Stimulated activated CD4-positive, alpha-beta T cell treated with anti-CD3 and anti-CD28 coated beads, Interleukin-4, amount 100 ng/mL, for 24 hours (primary cell): ENCODE measurements around the gene SNTA1.
"Not testable (repeated sequence)": the region's sequence is repeated elsewhere in the genome, so short reads cannot be mapped to it uniquely, and the experiment has no call there.

Source experiments
- DNase-seq: peaks from one replicate; pipeline ENCODE4 v3.0.0-alpha.2; 2020

SNTA1 gene

GRCh38 chr20:33389326-33389725 is 54.2 kb downstream of the SNTA1 start:
- DNase-seq: not testable (repeated sequence)

DNA sequence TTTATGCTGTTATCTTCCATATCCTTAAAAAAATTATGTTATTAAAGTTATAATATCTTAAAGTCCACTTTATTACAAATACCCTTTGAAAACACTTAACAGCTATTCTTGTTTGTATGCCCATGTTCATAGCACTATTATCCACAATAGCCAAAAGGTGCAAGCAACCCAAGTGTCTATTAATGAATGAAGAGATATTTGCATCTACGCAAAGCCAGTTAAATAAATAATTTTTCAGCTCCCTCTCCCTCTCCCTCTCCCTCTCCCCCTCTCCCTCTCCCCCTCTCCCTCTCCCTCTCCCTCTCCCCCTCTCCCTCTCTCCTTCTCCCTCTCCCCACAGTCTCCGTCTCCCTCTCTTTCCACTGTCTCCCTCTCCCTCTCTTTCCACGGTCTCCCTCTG is 55.3 kb downstream of the SNTA1 start:
- no peak for DNase-seq

- no peak for DNase-seq
Observed at GRCh38 chr20:33387177-33387576, 56.4 kb downstream of the SNTA1 start.

DNA sequence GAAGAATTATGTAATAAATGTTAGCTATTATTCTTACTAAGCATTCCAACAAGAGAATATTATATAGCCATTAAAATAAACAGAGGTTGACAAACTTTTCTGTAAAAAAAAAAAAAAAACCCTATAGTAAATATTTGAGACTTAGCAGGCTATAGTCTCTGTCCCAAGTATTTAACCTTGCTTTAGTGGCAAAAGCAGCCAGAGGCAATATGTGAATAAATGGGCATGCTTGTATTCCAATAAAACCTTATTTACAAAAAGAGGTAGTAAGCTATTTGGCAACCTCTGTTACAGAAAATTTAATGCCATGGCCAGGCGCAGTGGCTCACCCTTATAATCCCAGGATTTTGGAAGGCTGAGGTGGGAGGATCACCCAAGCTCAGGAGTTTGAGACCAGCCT is 56.9 kb downstream of the SNTA1 start:
- DNase-seq: no peak

DNA sequence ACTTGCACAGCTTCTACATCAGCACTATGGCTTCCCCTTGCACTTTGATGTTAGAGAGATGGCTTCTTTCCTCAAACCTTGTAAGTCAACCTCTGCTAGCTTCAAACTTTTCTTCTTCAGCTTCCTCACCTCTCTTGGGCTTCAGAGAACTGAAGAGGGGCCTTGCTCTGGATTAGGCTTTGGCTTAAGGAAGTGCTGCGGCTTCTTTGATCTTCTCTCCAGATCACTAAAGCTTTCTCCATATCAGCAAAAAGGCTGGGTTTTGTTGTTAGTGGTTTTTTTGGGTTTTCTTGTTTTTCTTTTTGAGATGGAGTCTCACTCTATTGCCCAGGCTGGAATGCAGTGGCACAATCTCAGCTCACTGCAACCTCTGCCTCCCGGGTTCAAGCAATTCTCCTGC is 66.2 kb downstream of the SNTA1 start:
- DNase-seq: no peak

GRCh38 chr20:33373735-33374605 is 69.6 kb downstream of the SNTA1 start:
- no peak for DNase-seq

DNA sequence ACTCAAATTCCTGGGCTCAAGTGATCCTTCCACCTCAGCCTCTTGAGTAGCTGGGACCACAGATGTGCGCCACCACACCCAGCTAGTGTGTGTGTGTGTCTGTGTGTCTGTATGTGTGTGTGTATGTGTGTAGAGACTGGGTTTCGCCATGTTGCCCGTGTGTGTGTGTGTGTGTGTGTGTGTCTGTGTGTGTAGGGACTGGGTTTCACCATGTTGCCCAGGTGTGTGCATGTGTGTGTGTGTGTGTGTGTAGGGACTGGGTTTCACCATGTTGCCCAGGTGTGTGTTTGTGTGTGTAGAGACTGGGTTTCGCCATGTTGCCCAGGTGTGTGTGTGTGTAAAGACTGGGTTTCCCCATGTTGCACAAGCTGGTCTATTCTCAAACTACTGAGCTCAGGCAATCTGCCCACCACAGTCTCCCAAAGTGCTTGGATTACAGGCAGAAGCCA is 70.5 kb downstream of the SNTA1 start:
- DNase-seq: no peak

DNA sequence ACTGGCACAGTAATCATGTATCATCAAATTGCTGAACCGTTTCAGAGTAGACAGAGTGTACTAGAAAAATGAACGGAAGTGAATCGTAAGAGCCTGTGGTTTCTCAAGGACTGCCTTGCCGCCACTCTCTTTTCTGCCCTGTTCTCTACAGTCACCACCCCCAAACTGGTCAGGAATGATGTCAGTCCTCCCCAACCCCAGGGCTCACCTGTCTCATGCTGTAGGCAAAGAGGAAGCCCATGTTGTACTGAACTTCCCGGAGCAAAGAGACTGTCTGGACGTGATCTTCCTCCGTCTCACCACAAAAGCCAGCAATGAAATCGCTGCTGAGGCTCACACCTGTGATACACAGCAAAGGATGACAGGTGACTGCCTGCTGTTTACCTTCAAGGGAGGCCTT is 73.3 kb downstream of the SNTA1 start:
- DNase-seq: peak; percentile 43

- no peak for DNase-seq
Observed at GRCh38 chr20:33362898-33363297, 80.7 kb downstream of the SNTA1 start.

DNA sequence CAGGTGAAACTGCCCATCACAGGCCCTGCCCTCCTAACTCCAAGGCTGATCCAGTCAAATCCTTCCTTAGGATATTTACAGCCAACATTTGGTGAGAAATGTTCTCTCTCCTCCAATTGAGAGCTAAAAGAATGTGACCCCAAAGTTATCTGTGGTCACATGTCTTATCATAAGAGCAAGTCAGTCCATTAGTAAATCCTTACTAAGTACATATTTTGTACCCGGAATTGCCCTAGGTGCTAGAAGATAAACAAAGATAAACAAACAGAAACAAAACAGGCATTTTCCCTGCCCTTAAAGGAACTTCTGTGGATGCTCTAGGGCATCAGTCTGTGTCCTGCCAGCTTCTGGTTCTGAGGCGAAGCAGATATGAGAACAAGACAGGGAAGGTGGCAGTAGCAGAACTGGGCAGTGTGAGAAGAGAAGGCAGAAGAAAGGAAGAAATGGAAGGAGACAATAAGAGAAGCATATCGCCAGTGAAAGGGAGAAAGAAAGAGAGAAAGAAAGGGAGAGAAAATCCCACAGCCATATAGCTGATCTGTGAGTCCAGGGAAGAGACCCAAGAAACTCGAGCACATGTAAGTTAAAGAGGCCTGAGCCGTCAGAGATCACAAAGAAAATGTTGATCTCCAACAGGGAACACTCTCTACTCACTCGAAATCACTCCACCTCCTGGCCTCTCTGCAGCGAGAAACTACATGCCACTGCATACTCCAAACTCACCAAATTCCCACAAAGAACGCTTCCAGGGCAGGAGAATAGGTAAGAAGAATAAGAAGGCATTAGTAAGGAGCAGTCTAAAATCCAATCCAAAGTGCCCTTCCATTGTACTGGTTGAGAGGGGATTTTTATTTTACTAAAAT is 83.9 kb downstream of the SNTA1 start:
- no peak for DNase-seq
